HL-60 (cell line): ENCODE results near the gene GNL3.

Source experiments
- DNase-seq, 2 experiments: peaks; one replicate each; pipeline ENCODE4 v3.0.0-alpha.2; 2010 to 2020; ENCODE audit warnings: low read depth in 1 of 2, low spot score in 1 of 2
- H3K27ac ChIP-seq: fragments of 250-450 bp; sonication (Bioruptor Pico); replicated peaks from 2 replicates; pipeline ENCODE4 v1.5.1; 2020; ENCODE audit warnings: mild to moderate bottlenecking, moderate library complexity
- H3K27me3 ChIP-seq: fragments of 250-450 bp; sonication (Bioruptor Pico); 2 replicates; pipeline ENCODE4 v1.5.1; 2021; ENCODE audit warnings: mild to moderate bottlenecking, moderate library complexity; ENCODE audit not compliant: insufficient read depth, poor library complexity, severe bottlenecking
- H3K4me3 ChIP-seq: replicated peaks from 2 replicates; pipeline ENCODE4 v1.5.1; 2011; ENCODE audit warnings: mild to moderate bottlenecking, control low read depth, low read length; ENCODE audit not compliant: insufficient read depth
- GABPA ChIP-seq: IDR thresholded peaks from 2 replicates; pipeline ENCODE4 v1.6.1; 2012; ENCODE audit warnings: low read depth
- POLR2AphosphoS5 ChIP-seq: IDR thresholded peaks from 2 replicates; pipeline ENCODE4 v1.6.1; 2012; ENCODE audit warnings: low read depth
- SPI1 ChIP-seq: IDR thresholded peaks from 2 replicates; pipeline ENCODE4 v1.6.1; 2012; ENCODE audit warnings: low read depth, mild to moderate bottlenecking, borderline replicate concordance
- TF ChIP-seq, protein P1 (sequence below): IDR thresholded peaks from 2 replicates; pipeline ENCODE4 v1.6.1; 2012; ENCODE audit warnings: low read depth; ENCODE audit not compliant: insufficient replicate concordance
- TF ChIP-seq, protein P2 (sequence below): IDR thresholded peaks from one replicate; pipeline ENCODE4 v1.5.1; 2011; ENCODE audit warnings: low read length, control low read depth, inconsistent platforms; ENCODE audit not compliant: insufficient read depth

GNL3 gene

DNA sequence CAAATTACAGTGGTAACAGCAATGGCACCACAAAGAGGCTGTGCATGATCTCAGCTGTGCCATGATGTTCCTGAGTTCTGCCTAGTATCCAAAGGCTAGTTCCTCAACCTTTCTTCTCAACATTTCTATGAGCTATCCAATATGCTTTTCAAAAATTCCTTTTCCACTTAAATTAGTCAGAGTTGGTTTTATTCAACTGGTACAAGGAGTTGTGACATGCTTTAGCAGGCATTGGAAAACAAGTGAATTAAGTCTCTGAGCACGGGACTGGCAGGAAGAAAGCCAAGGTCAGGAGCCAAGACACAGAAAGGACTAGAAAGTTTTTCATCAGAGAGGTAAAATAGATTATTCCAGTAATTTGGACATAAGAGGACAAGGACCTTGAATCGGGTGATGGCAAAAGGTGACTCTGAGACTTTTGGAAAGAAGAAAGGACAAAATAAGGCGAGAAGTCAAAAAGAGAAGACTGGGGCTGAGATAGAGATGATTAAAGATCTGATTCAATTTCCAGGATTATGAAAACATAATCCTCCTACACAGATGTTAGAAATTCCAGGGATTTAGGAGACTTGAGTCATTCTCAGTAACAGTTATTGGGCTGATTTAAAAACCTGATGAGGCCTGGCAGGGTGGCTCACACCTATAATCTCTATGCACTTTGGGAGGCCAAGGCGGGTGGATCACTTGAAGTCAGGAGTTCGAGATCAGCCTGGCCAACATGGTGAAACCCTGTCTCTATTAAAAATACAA, 36.2 kb upstream of the GNL3 start:
- Histone ChIP-seq H3K27ac (no peak overlapping the region), H3K4me3 (no peak overlapping the region), H3K27me3 (no peaks in the 10 kb centered on the region)
- no peak for DNase-seq
- TF ChIP-seq POLR2AphosphoS5 (no peak), GABPA (no peak), SPI1 (no peak)
- TF ChIP-seq, protein P1, sequence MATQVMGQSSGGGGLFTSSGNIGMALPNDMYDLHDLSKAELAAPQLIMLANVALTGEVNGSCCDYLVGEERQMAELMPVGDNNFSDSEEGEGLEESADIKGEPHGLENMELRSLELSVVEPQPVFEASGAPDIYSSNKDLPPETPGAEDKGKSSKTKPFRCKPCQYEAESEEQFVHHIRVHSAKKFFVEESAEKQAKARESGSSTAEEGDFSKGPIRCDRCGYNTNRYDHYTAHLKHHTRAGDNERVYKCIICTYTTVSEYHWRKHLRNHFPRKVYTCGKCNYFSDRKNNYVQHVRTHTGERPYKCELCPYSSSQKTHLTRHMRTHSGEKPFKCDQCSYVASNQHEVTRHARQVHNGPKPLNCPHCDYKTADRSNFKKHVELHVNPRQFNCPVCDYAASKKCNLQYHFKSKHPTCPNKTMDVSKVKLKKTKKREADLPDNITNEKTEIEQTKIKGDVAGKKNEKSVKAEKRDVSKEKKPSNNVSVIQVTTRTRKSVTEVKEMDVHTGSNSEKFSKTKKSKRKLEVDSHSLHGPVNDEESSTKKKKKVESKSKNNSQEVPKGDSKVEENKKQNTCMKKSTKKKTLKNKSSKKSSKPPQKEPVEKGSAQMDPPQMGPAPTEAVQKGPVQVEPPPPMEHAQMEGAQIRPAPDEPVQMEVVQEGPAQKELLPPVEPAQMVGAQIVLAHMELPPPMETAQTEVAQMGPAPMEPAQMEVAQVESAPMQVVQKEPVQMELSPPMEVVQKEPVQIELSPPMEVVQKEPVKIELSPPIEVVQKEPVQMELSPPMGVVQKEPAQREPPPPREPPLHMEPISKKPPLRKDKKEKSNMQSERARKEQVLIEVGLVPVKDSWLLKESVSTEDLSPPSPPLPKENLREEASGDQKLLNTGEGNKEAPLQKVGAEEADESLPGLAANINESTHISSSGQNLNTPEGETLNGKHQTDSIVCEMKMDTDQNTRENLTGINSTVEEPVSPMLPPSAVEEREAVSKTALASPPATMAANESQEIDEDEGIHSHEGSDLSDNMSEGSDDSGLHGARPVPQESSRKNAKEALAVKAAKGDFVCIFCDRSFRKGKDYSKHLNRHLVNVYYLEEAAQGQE: no peak
- TF ChIP-seq, protein P2, sequence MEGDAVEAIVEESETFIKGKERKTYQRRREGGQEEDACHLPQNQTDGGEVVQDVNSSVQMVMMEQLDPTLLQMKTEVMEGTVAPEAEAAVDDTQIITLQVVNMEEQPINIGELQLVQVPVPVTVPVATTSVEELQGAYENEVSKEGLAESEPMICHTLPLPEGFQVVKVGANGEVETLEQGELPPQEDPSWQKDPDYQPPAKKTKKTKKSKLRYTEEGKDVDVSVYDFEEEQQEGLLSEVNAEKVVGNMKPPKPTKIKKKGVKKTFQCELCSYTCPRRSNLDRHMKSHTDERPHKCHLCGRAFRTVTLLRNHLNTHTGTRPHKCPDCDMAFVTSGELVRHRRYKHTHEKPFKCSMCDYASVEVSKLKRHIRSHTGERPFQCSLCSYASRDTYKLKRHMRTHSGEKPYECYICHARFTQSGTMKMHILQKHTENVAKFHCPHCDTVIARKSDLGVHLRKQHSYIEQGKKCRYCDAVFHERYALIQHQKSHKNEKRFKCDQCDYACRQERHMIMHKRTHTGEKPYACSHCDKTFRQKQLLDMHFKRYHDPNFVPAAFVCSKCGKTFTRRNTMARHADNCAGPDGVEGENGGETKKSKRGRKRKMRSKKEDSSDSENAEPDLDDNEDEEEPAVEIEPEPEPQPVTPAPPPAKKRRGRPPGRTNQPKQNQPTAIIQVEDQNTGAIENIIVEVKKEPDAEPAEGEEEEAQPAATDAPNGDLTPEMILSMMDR: no peak

DNA sequence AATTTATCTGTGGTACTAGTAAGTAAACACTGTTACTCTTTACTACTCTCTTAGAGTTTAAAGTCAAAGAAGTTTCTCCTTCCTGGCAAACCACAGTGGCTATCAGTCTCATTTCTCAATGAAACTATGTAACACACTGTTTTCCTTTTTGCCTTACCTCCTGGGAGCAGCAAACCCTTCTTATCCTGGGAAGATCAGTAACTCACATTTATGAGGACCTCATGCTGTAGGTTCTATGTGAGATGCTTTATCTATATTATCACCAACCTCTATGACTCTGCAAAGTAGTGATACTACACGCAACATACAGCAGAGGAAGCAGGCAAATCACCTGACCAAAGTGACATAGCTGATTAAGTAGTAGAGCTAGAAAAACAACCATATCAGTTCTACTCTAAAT, 35.4 kb upstream of the GNL3 start:
- no peak for DNase-seq

DNA sequence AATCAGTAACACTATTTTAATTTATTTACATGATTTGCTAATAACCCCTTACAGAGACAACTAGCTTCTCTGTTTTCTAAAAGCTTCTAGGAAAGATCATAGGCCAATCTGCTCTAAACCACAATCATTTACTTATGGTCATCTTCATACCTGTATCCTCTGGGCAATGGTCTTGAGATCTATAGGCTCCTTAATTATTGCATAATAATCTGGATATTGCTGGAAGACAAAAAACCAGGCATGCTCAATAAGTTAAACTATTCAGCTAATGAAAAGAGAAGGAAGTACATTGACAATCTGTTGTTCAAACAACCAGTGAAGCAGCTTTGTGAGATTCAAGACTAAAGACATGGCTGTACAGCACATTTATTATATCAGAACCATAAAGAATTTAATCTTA, 34.2 kb upstream of the GNL3 start:
- Histone ChIP-seq H3K27ac (no peak overlapping the region), H3K4me3 (no peak overlapping the region), H3K27me3 (no peaks in the 10 kb centered on the region)
- TF ChIP-seq POLR2AphosphoS5 (no peak), SPI1 (no peak), GABPA (no peak)
- TF ChIP-seq, protein P1: no peak
- TF ChIP-seq, protein P2: no peak
- no peak for DNase-seq

More for the DNA sequence above, 35.4 kb upstream of the GNL3 start:
- TF ChIP-seq, protein P1: no peak
- TF ChIP-seq POLR2AphosphoS5 (no peak), SPI1 (no peak), GABPA (no peak)
- TF ChIP-seq, protein P2: no peak
- Histone ChIP-seq H3K27me3 (no peaks in the 10 kb centered on the region), H3K27ac (no peak overlapping the region), H3K4me3 (no peak overlapping the region)
